SK-N-DZ (cell line): ENCODE data around the gene MSH5.
"Not testable (repeated sequence)": the region's sequence is repeated elsewhere in the genome, so short reads cannot be mapped to it uniquely, and the experiment has no call there.

Experiments
- DNase-seq: peaks from one replicate; pipeline ENCODE4 v3.0.0-alpha.2; 2015; ENCODE audit warnings: low spot score

Gene MSH5

DNA sequence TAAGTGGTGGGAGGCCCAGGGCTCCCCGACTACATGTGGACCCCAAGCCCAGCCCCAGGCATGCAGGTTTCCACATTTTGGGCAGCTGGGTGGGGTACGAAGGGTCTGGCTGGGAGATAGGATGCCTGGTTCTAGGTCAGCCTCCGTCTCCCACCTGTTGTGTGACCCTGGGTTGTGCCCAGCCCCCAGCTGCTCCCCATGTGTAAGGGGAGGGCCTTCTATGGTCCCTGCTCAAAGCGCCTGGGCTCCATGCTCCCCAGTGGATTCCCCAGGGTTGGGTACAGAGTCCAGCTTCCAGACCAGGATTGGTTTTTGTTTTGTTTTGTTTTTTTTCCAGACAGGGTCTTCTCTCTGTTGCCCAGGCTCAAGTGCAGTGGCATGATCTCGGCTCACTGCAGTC lies 38.4 kb downstream of the MSH5 start:
- DNase-seq = no peak

DNA sequence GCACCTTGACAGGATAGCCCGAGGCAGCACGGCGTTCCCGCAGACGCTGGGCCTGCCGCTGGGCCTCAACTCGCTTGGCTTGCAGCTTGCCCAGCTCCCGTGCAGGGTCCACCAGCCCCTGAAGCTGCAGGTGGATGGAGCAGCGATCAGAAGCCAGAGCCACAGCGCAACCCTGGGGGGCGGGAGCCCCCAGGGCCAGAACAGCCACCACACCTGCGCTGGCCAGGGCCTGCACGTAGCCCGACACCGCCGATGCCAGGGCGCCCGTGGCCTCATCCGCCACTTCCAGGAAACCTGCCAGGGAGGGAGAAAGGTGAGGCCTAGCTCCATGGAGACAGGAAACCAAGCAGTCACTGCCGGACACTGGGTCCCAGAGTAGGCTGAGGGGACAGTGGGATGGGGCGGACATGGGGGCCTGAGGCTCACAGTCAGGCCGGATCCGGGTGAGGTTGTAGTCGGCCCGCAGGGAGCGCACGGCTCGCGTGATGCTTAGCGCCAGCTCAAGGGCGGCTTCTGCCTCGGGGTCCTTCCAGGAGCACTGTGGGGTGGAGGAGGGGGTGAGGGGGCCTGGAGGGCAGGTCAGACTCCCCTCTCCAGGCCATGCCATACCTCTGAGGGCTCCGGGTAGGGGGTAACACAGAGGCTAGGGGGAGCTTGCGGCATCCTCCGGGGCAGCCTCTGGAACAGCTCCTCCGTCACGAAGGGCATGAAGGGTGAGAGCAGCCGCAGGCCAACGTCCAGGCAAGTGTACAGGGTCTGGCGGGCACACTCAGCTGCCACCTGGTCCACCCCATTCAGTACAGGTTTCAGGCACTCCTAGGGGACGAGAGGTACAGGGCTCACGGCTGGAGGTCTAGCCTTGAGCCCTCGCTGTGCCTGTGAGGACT lies 39.4 kb downstream of the MSH5 start:
- no peak for DNase-seq

DNA sequence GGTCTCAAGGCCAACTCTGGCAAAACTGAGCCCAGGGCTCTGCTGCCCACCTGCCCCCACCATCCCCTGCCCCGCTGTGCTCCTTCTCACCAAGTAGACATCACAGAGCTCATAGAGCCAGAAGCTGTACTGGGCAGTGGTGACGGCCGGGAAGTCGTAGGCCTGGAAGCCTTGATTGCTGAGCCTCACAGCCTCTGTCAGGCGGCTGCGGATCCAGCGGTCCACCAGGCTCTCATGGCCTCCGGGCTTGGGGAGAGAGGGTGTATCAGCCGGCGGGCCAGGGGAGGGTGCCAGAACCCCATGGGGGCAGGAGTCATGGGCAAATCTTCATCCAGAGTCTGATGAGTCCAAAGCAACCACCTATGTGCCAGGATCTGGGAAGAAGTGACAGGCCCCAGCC lies 40.1 kb downstream of the MSH5 start:
- no peak for DNase-seq

DNA sequence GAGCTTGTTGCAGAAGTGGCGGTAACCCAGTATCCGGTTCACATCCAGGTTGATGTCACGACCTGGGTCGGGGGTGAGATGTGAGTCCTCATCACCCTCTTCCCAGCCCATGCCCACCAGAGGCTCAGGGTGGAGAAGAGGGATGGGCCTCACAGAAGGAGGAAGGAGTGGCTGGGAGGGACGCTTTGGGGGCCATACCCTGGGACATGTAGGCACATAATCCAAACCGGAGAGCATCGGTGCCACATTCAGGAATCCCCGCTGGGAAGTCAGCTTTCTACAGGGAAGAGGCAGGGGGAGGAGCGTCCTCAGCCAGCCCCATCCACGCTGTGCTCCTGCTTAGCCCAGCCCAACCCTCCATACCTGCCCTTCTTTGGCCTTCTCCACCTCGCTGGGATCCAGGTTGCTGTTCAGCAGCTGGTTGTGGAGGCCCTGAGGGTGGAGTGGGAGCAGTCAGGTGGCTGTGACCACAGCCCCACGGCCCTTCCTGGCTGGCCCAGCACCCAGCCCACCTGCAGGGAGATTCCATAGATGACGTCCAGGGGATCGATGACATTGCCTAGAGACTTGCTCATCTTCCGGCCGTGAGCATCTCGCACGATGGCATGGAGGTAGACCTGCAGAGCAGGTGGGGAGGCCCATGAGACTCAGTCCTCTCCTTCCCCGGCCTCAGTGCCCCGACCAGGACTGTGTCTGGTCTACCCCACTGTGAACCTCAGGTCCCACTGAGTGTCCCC lies 40.9 kb downstream of the MSH5 start:
- no peak for DNase-seq

DNA sequence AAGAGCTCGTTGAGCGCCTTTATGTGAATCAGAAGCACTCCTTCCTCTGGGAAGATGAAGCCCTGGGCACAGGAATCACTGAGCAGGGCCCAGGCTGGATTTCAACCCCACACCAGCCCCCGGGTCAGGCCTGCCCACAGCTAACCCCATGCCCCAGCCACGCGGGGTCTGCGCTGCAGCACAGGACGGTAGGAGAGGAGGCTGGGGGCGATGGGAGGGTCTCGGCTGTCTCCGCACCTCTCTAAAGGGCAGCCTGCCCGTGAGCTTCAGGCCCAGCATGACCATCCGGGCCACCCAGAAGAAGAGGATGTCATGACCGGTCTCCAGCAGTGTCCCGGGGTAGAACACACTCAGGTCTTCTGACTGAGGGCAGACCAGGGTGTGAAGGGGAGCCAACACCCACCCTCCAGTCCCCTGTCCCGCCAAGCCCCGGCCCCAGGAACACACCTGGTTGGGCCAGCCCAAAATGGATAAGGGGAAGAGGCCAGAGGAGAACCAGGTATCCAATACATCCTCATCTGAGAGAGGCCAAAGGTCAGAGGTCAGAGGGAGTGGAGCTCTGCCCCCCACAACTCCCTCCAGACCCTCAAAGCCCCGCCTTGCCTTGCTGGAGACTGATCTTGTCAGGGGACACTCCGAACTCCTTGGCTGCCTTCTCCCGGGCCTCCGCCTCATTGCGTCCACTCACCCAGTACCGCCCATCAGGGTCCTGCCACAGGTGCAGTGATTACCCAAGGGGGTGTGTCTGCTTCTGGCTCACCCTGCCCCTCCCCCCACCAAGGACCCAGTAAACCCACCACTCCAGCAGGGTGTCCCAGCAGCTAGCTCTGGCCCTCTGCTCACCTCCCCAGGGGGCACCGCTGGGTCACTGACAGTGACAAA lies 41.7 kb downstream of the MSH5 start:
- DNase-seq = no peak

DNA sequence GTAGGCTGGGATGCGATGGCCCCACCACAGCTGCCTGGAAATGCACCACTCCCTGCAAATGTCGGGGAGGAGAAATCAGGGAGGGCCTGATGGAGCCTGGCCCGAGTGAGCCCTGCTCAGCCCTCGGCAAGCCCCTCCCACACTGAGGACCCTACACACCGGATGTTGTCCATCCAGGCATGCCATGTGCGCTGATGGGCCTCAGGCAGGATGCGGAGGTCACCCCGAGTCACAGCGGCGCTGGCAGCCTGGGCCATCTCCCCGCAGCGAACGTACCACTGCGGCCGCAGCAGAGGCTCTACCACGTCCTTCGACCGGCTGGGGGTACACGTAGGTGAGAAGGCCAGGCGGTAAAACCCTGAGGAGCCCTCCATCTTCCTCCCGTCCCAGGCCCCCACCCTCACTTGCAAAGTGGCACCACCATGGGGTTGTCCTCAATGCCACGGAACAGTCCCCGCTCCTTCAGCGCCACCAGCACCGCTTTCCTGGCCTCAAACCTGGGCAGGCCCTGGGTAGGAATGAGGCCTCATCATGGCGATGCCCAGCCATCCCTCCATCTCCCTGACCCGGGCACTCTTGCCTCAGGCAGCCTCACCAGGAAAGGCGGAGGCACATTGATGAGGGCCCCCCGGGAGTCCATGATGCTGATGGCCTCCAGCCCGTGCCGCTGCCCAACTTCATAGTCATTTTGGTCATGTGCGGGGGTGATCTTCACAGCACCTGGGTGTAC lies 42.5 kb downstream of the MSH5 start:
- no peak for DNase-seq

DNA sequence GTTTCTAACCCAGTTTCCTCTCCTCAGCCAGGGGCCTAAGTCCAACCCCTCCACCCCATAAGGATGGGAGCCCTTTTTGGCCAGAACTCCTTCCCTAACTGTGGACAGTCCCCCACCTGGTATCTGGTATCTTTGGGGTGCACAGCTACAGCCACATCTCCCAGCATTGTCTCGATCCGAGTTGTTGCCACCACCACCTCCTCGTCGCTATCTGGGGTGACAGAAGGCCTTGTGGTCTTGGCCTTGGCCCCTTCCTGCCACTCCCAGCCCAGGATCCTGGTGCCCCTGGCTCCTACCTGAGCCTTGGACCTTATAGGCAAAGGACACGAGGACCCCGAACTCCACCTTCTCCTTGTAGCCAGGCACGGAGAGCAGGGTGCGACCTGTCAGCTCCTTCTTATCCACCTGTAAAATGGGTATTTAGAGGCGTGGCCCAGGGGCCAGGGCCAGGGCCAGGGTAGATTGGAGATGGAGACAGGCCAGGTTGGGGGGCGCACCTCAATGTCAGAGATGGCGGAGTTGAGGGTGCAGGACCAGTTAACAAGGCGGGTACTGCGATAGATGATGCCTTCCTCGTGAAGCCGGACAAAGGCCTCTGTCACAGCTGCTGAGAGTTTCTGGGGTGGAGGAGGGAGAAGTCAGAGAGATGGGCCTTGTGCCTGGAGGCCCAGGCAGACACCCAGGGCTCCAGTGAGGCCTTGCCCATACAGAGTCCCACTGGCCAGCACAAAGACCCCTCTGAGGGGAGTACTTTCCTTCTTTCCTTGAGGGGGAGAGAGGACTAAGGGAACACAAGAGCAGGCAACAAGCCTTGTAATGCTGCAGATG lies 44.5 kb downstream of the MSH5 start:
- DNase-seq = no peak

DNA sequence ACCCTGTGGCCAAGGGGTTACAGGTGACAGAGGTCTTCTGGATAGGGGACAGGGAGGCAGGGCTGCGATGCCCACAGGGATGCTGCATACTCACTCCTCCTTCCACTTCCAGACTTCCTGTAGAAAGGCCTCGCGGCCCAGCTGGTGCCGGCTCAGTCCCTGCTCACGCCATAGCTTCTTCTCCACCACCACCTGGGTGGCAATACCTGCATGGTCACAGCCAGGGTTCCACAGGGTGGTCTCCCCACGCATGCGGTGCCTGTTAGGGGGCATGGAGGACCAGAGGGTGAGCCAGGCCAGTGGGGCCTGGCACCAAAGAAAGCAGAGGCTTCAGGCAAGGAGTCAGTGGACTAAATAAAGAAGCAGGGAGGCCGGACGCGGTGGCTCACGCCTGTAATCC lies 45.7 kb downstream of the MSH5 start:
- DNase-seq = no peak

DNA sequence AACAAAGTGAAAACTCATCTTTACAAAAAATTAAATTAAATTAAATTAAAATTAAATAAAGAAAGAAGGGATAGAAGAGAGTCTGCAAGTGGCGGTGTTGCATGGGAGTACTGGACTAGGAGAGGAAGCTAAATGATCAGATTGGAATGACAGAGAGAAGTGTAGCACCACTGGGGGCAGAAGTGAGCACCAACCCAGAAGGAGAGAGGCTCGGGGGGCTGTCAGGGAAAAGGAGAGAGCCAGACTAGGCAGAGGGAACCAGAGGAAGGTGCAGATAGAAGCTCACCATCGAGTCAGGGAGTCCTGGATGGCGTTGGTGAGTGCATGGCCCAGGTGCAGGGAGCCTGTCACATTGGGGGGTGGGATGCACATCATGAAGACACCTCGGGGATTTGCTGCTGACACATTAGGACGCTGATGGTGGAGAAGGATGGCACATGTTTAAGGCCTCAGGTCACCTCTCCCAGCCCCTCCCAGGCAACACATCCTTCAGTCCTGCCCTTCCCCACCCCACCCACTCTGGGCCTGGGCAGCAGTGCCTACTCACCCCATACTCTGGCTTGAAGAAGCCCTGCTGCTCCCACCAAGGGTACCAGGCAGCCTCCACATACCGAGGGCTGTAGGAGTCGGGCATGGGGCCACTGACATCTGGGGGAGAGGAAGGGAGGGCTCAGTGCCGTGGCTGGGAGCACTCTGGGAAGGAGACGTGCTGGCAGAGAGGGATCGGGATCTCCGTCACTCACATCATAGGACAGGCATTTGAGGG lies 51.7 kb downstream of the MSH5 start:
- DNase-seq = peak; percentile 71

DNA sequence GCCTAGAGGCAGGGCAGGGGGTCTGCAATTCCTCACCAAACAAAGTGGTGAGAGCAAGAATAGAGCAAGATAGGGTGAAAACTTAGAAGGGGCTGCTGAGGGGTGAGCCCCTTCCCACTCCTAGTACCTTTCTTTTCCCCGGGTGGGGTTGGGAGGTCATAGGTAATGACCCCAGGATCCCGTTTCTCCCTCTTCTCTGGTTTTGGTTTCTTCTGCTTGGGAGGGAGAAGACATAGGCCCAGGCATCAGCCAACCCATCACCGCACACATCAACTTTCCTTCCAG lies 52.2 kb downstream of the MSH5 start:
- DNase-seq = no peak

DNA sequence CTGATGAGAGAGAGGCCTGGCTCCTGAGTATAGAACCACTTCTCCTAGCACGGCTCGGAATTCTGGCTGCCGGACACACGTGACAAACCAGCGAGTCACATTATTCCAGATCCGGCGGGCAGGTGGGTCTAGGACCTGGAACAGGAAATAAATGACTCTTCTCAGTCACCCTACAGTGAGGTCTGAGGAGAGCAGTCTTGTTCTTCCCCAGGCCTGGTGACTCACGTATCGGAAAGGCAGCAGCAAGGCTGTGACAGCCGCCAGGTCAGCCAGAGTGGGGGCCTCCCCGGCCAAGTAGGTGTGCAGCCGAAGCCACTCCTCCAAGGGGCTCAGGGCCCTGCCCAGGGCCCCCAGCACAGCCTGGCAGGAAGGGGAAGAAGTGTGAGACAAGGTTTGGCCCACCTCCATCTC lies 53.0 kb downstream of the MSH5 start:
- no peak for DNase-seq

DNA sequence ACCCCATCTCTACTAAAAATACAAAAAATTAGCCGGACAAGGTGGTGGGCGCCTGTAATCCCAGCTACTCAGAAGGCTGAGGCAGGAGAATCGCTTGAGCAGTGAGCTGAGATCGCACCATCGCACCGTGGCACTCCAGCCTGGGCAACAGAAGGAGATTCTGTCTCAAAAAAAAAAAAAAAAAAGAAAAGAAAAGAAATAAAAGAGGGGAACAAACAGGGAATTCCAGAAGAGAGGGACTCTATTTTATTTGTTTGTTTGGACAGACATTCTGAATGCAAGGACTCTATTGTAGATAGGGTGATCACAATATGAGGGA lies 54.1 kb downstream of the MSH5 start:
- not testable (repeated sequence) for DNase-seq

DNA sequence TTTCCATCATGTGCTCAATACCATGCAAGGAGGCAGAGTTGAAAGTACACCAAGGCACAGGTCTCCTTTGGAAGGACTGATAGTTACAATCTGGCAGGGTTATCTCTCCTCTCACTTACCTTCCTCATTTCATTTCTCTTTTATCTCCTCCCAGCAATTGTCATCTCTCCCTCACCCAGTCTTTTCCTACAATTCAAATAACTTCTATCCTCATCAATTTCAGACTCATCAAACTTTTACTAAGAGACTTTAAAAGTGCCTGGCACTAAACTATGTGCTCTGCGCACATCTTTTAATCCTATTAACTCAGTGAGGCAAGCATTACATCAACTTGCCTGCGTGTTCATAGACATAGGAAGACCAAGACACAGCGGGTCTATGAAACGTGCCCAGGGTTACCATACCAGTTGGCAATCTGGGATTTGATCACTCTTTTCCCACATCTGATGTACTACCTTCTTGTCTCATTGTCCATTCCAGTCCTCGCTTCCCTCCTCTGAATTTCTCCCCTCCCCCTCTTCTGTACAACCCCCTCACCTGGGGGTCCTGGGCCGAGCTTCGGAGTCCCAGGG lies 54.6 kb downstream of the MSH5 start:
- no peak for DNase-seq

DNA sequence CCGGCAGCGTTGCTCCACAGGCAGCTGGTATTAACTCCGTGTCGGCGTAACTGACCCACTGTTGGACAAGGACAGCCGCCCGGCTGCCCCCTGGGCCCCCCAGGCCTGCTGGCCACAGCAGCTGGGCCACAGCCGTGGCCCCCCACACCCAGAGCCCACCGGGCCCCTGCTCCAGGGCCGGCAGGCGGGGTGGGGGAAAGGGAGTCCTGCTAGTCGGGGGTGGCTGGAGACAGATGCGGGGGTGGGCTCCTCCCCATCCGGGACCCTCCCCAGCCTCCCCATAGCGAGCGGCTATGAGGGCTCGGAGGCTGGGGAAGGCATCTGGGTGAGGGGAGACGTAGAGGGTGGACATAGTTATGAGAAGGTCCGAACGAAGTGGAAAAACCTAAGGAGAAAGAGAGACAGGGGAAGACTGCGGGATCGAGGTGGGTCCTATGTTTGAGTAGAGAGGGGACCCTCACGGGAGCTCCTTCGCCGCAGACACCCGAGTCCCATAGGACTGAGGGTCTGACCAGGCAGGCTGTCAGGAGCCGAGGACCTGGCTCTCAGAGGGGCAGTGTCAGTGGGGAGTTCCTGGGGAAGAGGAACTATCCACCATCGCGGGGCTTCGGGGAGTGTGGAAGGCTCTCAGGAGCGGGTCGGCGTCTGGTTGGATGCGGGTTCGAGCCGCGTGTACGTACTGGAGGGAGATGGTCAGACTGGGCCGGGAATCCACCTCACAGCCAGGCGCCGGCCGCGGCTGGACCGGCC lies 55.2 kb downstream of the MSH5 start:
- DNase-seq = no peak

DNA sequence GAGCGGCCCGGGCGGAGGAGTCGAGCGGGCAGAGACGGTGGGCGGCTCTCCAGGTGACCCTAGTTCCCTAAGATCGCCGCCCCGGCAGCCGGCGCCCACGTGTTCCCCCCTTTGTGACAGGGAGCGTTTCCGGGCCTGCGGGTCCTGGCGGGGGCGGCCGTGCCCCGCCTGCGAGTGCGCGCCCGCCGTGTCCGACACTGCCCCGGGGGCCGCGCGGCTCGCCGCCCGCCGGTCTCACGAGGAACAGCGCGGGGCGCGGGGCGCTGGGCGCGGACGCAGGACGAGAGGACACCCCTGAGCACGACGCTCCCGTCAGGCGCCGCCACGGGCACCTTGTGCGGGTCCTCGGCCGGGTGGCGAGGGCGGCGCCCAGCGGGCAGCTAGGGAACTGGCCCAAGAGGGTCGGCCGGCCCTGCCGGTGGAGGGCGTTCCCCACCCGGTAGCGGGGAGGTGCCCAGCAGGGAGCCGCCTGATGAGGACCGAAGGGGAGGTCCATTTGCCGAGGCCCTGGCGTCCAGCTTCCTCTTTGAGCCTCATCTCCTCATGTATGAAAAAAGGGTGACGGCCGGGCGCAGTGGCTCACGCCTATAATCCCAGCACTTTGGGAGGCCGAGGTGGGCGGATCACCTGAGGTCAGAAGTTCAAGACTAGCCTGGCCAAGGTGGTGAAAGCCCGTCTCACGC lies 56.0 kb downstream of the MSH5 start, which contains the start of gene VARS1:
TSS of gene VARS1 (minus strand) at position 137 of the 683 bp plus-strand sequence. CDS start 535 bp downstream, outside the sequence.
- peak; percentile 88 for DNase-seq

DNA sequence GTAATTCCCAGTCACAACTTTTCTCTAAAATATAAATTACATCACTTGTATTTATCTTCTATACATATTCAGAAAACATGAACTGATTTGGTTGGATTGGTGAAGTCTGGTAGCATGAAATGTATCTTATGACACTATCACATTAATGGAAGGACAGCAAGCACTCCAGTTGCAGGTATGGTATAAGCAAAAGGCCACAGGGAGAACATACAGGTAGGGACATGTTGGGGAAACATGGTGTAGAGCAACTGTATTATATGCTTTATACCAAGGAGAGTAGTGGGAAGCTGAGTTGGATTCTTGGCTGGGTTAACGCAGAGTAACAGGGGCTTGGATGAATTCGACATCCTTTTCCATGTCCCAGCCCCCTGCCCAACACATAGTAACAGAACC lies 57.2 kb downstream of the MSH5 start:
- DNase-seq = no peak

DNA sequence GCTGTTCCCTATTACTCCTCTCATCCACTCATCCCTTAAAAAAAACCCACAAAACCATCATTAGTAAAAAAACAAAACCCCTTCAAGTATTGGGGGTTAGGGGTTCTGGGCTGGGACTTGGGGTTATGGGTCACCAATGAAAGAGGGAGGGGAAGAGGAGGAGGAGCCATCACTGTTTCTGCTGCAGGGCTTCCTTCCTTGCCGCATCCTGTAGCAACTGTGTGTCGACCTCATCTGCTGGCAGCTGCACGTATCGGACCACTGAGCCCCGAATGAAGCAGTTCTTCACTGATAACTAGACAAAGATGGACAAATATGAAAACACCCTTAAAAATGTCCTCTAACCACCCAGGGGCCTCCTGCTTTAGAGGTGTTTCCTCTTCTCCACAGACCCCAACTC lies 57.8 kb downstream of the MSH5 start:
- no peak for DNase-seq

DNA sequence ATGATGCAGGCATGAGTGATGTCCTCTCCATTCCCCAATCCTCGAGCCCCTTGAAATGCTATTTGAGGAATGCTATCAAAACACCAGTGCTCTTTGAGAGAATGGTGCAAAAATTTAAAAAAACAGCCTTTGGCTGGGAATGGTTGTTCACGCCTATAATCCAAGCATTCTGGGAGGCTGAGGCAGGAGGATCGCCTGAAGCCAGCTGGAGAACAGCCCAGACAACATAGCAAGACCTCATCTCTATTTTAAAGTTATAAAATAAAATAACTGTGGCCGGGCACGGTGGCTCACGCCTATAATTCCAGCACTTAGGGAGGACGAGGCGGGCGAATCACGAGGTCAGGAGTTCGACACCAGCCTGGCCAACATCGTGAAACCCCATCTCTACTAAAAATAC lies 60.0 kb downstream of the MSH5 start:
- no peak for DNase-seq
